K562 treated with DMSO at 1 percent for 12 hours (cell line): Measurements from ENCODE around the gene MORN3. TPM values are rescaled to one million over a fixed set of nuclear protein-coding genes. Genes with fewer than 3 reads are reported as not detected.

ENCODE experiments used
- total RNA-seq: library from RNA; unstranded; fragments of 300-600 nt; gene quantifications from 2 replicates; pipeline ENCODE4 v1.2.3, GENCODE V29; 2022; ENCODE audit not compliant: insufficient read depth

The MORN3 gene
- total RNA-seq: 0.56 TPM in 1 of 2 replicates, not detected in the other

GRCh38 chr12:121669521-121669900 lies at the start of gene MORN3:
Gene MORN3, minus strand, starts transcription at chr12:121669654. Its CDS starts 171 bp downstream, at chr12:121669483.

GRCh38 chr12:121712461-121713256 lies 43.2 kb upstream of the MORN3 start, which contains the start of gene TMEM120B:
Gene TMEM120B, plus strand, starts transcription at chr12:121712752. Its CDS starts 144 bp downstream, at chr12:121712896.

GRCh38 chr12:121626087-121626852 lies 43.2 kb downstream of the MORN3 start, which contains the start of gene ORAI1:
Gene ORAI1, plus strand, starts transcription at chr12:121626530.

Other genes starting within 250 kb of the MORN3 start
- gene KDM2B, start 88.6 kb downstream of the MORN3 start, total RNA-seq: 14.5 and 39.8 TPM in 2 replicates
- gene ORAI1, start 43.1 kb downstream of the MORN3 start, total RNA-seq: 67.3 and 70.7 TPM in 2 replicates
- 5.4 and 11.5 TPM in 2 replicates for gene TMEM120B, start 43.1 kb upstream of the MORN3 start, total RNA-seq
- 1.3 and 2.9 TPM in 2 replicates for gene RHOF, start 124.0 kb upstream of the MORN3 start, total RNA-seq
- 1.5 and 10.0 TPM in 2 replicates for gene SETD1B, start 134.4 kb upstream of the MORN3 start, total RNA-seq
- gene HPD, start 189.2 kb upstream of the MORN3 start, total RNA-seq: not detected in 2 replicates
- 97.3 and 113 TPM in 2 replicates for gene PSMD9, start 219.1 kb upstream of the MORN3 start, total RNA-seq
- 10.1 and 18.1 TPM in 2 replicates for gene CFAP251, start 248.9 kb upstream of the MORN3 start, total RNA-seq